NCI-H2196 treated with DMSO at 0.1 percent for 48 hours (cell line): ENCODE measurements around the gene LTC4S.
"Not testable (repeated sequence)": the region's sequence is repeated elsewhere in the genome, so short reads cannot be mapped to it uniquely, and the experiment has no call there.

ENCODE experiments used
- DNase-seq: peaks from one replicate; lab custom pipeline; 2025; ENCODE audit not compliant: unreplicated experiment; lab: John Stamatoyannopoulos, UW

LTC4S gene

GRCh38 chr5:179822444-179822990 is 28.7 kb downstream of the LTC4S start:
- DNase-seq: no peak

GRCh38 chr5:179823937-179824744 is 30.4 kb downstream of the LTC4S start:
- no peak for DNase-seq

GRCh38 chr5:179824745-179825112 is 30.9 kb downstream of the LTC4S start:
- DNase-seq: no peak

GRCh38 chr5:179825655-179826182 is 31.9 kb downstream of the LTC4S start:
- no peak for DNase-seq

GRCh38 chr5:179827680-179828079 is 33.9 kb downstream of the LTC4S start:
- DNase-seq: no peak

GRCh38 chr5:179828756-179829421 is 35.1 kb downstream of the LTC4S start:
- DNase-seq: no peak

GRCh38 chr5:179829732-179830435 is 36.1 kb downstream of the LTC4S start:
- DNase-seq: no peak

GRCh38 chr5:179830818-179831468 is 37.2 kb downstream of the LTC4S start:
- no peak for DNase-seq

GRCh38 chr5:179832039-179832745 is 38.4 kb downstream of the LTC4S start:
- no peak for DNase-seq

- no peak for DNase-seq
These were observed 39.4 kb downstream of the LTC4S start for GRCh38 chr5:179833056-179833708.

- no peak for DNase-seq
These were observed 39.9 kb downstream of the LTC4S start for GRCh38 chr5:179833709-179834070.

GRCh38 chr5:179834120-179834519 is 40.3 kb downstream of the LTC4S start:
- no peak for DNase-seq

- DNase-seq: not testable (repeated sequence)
These were observed 41.1 kb downstream of the LTC4S start for GRCh38 chr5:179834871-179835270.

GRCh38 chr5:179836225-179837019 is 42.6 kb downstream of the LTC4S start:
- no peak for DNase-seq

- DNase-seq: no peak
These were observed 43.6 kb downstream of the LTC4S start for GRCh38 chr5:179837076-179838011.

GRCh38 chr5:179839328-179840256 is 45.8 kb downstream of the LTC4S start:
- no peak for DNase-seq

GRCh38 chr5:179840321-179840720 is 46.5 kb downstream of the LTC4S start:
- DNase-seq: no peak
